ENCODE results near the gene ESR2. TPM values are rescaled to one million over a fixed set of nuclear protein-coding genes. Genes with fewer than 3 reads are reported as not detected.

ESR2 gene
- polyA plus RNA-seq, 3 donors = 0.04 TPM; not detected in 2

DNA sequence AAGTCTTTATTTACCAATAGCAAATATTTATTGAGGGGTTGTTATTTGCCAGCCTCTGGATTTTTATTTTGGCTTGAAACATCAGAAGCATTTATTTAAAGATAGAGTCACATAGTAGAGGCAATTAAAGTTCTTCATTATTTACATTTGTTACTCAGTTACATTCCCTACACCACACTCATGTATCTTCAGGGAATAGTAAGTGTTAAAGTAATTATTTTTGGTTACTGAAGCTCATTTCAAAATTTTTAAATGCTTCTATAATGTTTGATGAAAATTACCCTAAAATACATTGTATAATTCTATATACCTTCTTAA lies 205.6 kb downstream of the ESR2 start:
- H2AFZ ChIP-seq (ENCODE audit: insufficient read depth, low read depth, low read length, poor library complexity, severe bottlenecking) = no peak overlapping the region
- H3K9ac ChIP-seq (ENCODE audit: insufficient read depth, low read length, poor library complexity, severe bottlenecking) = no peak overlapping the region
- H3K27me3 ChIP-seq (ENCODE audit: control insufficient read depth in 2 of 2, insufficient read depth in 2 of 2, low read length in 2 of 2) = no peaks in the 10 kb centered on the region
- Mint-ChIP-seq H3K4me1 (no peaks in the 10 kb centered on the region), H3K4me3 (no peak overlapping the region), H3K9me3 (peaks cover 0 to 3% (median 0%) of the 10 kb centered on the region in 7 donors), H3K27me3 (ENCODE audit: low read depth in 3 of 3) (peaks cover 0 to 4% (median 2%) of the 10 kb centered on the region in 3 donors), H3K27ac (no peak overlapping the region), H3K36me3 (no peaks in the 10 kb centered on the region)
- H3K4me2 ChIP-seq (replicated peaks; ENCODE audit: extremely low read depth, low read length, poor library complexity, severe bottlenecking) = no peak overlapping the region
- no peaks in the 10 kb centered on the region for H4K20me1 ChIP-seq (ENCODE audit: insufficient read depth, low read length)
- TF ChIP-seq, protein P1, sequence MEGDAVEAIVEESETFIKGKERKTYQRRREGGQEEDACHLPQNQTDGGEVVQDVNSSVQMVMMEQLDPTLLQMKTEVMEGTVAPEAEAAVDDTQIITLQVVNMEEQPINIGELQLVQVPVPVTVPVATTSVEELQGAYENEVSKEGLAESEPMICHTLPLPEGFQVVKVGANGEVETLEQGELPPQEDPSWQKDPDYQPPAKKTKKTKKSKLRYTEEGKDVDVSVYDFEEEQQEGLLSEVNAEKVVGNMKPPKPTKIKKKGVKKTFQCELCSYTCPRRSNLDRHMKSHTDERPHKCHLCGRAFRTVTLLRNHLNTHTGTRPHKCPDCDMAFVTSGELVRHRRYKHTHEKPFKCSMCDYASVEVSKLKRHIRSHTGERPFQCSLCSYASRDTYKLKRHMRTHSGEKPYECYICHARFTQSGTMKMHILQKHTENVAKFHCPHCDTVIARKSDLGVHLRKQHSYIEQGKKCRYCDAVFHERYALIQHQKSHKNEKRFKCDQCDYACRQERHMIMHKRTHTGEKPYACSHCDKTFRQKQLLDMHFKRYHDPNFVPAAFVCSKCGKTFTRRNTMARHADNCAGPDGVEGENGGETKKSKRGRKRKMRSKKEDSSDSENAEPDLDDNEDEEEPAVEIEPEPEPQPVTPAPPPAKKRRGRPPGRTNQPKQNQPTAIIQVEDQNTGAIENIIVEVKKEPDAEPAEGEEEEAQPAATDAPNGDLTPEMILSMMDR (IDR thresholded peaks at IDR 0.05) = no peak
- H3K27ac ChIP-seq (ENCODE audit: low read depth in 1 of 2, low read length in 2 of 2) = no peak overlapping the region
- no peaks in the 10 kb centered on the region for H3K9me3 ChIP-seq (replicated peaks in 1 of 2; ENCODE audit: control insufficient read depth in 1 of 2, insufficient read depth in 1 of 2, low read length in 2 of 2)
- intact Hi-C loops (cut with micrococcal nuclease) = no loop called here
- no peaks in the 10 kb centered on the region for H3K79me2 ChIP-seq (ENCODE audit: insufficient read depth, low read length)
- no peak overlapping the region for H3K4me3 ChIP-seq (replicated peaks in 1 of 3; ENCODE audit: low read depth in 2 of 3, low read length in 3 of 3)
- H3K36me3 ChIP-seq (replicated peaks in 1 of 2; ENCODE audit: control insufficient read depth in 1 of 2, insufficient read depth in 2 of 2, low read length in 2 of 2) = no peaks in the 10 kb centered on the region
- no peaks in the 10 kb centered on the region for H3K4me1 ChIP-seq (ENCODE audit: control insufficient read depth in 1 of 2, insufficient read depth in 2 of 2, low read length in 2 of 2)
- DNase-seq = no peak

DNA sequence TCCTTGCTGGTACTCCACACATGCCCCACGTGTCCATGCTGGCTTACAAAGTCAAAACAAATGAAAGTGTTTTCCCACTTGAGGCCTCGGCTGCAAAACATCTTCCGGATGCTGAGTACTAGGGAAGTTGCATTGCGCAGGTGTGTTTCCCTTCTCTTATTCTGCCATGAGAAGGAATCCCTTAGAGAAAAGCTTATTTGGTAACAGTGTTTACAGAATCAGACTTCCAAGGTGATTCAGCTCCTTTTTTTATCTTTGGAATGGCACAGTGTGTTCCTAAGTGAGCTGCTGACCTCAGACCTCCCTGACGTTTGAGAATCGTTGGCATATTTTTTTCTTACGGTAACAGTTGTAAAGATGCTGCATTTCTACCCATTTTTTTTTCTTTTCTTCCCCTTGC lies 211.3 kb downstream of the ESR2 start:
- Histone ChIP-seq H3K27me3 (ENCODE audit: control insufficient read depth in 2 of 2, insufficient read depth in 2 of 2, low read length in 2 of 2) (no peaks in the 10 kb centered on the region), H3K79me2 (ENCODE audit: insufficient read depth, low read length) (no peaks in the 10 kb centered on the region), H3K27ac (ENCODE audit: low read depth in 1 of 2, low read length in 2 of 2) (no peak overlapping the region), H4K20me1 (ENCODE audit: insufficient read depth, low read length) (no peaks in the 10 kb centered on the region), H2AFZ (ENCODE audit: insufficient read depth, low read depth, low read length, poor library complexity, severe bottlenecking) (no peak overlapping the region), H3K9ac (ENCODE audit: insufficient read depth, low read length, poor library complexity, severe bottlenecking) (no peak overlapping the region), H3K36me3 (replicated peaks in 1 of 2; ENCODE audit: control insufficient read depth in 1 of 2, insufficient read depth in 2 of 2, low read length in 2 of 2) (no peaks in the 10 kb centered on the region), H3K4me1 (ENCODE audit: control insufficient read depth in 1 of 2, insufficient read depth in 2 of 2, low read length in 2 of 2) (no peaks in the 10 kb centered on the region), H3K4me3 (replicated peaks in 1 of 3; ENCODE audit: low read depth in 2 of 3, low read length in 3 of 3) (no peak overlapping the region), H3K4me2 (replicated peaks; ENCODE audit: extremely low read depth, low read length, poor library complexity, severe bottlenecking) (no peak overlapping the region), H3K9me3 (replicated peaks in 1 of 2; ENCODE audit: control insufficient read depth in 1 of 2, insufficient read depth in 1 of 2, low read length in 2 of 2) (no peaks in the 10 kb centered on the region)
- no peak overlapping the region for H3K4me3 Mint-ChIP-seq
- WGBS (ENCODE audit: insufficient coverage) = no CpG with 5 or more reads among the region's 7 CpGs
- TF ChIP-seq, protein P1 (IDR thresholded peaks at IDR 0.05) = no peak
- peaks cover 6 to 8% (median 7%) of the 10 kb centered on the region in 3 donors for H3K27me3 Mint-ChIP-seq (ENCODE audit: low read depth in 3 of 3)
- no peak for DNase-seq
- H3K36me3 Mint-ChIP-seq = no peaks in the 10 kb centered on the region
- H3K27ac Mint-ChIP-seq = peak overlapping the region in 1 of 7 donors; percentile 77
- H3K9me3 Mint-ChIP-seq = peaks cover 0 to 5% (median 0%) of the 10 kb centered on the region in 7 donors
- H3K4me1 Mint-ChIP-seq = no peaks in the 10 kb centered on the region
- intact Hi-C loops (cut with micrococcal nuclease) = no loop called here

All from CD14-positive monocyte (primary cell).